SK-N-SH treated with all-trans-retinoic acid at 6 μM for 48 hours (cell line): ENCODE measurements around the gene MEOX1.

Source experiments
- ARNTL ChIP-seq: fragments of 450-650 bp; formaldehyde crosslinking; IDR thresholded peaks from 2 replicates; pipeline ENCODE4 v1.5.0; 2020; ENCODE audit warnings: low read depth, mild to moderate bottlenecking, moderate library complexity, borderline replicate concordance
- PPARA ChIP-seq: fragments of 250-450 bp; sonication (Bioruptor Pico); IDR thresholded peaks from 2 replicates; pipeline ENCODE4 v1.5.0; 2020; ENCODE audit warnings: mild to moderate bottlenecking, borderline replicate concordance
- RARB ChIP-seq: fragments of 250-450 bp; sonication (Bioruptor Pico); IDR thresholded peaks from 2 replicates; pipeline ENCODE4 v1.8.0; 2021; ENCODE audit warnings: mild to moderate bottlenecking, moderate library complexity
- TOX ChIP-seq: fragments of 250-450 bp; sonication (Bioruptor Pico); IDR thresholded peaks from 2 replicates; pipeline ENCODE4 v1.8.0; 2021; ENCODE audit warnings: mild to moderate bottlenecking, moderate library complexity, borderline replicate concordance
- ZFP3 ChIP-seq: fragments of 250-450 bp; sonication (Bioruptor Pico); IDR thresholded peaks from 2 replicates; pipeline ENCODE4 v1.5.0; 2020; ENCODE audit warnings: mild to moderate bottlenecking, moderate library complexity
- ZNF565 ChIP-seq: fragments of 450-650 bp; formaldehyde crosslinking; conservative IDR thresholded peaks from 2 replicates; pipeline ENCODE4 v1.5.0; 2020; ENCODE audit warnings: low read depth, mild to moderate bottlenecking, moderate library complexity
- ZNF8 ChIP-seq: fragments of 450-650 bp; formaldehyde crosslinking; IDR thresholded peaks from 2 replicates; pipeline ENCODE4 v1.5.0; 2020; ENCODE audit warnings: mild to moderate bottlenecking, moderate library complexity
- TF ChIP-seq, protein P1 (sequence below): fragments of 250-450 bp; sonication (Bioruptor Pico); IDR thresholded peaks from 2 replicates; pipeline ENCODE4 v1.8.0; 2020; ENCODE audit warnings: mild to moderate bottlenecking, moderate library complexity, borderline replicate concordance
- TF ChIP-seq, protein P2 (sequence below): fragments of 250-450 bp; sonication (Bioruptor Pico); IDR thresholded peaks from 2 replicates; pipeline ENCODE4 v1.5.1; 2020; ENCODE audit warnings: low read depth, mild to moderate bottlenecking, moderate library complexity

DNA sequence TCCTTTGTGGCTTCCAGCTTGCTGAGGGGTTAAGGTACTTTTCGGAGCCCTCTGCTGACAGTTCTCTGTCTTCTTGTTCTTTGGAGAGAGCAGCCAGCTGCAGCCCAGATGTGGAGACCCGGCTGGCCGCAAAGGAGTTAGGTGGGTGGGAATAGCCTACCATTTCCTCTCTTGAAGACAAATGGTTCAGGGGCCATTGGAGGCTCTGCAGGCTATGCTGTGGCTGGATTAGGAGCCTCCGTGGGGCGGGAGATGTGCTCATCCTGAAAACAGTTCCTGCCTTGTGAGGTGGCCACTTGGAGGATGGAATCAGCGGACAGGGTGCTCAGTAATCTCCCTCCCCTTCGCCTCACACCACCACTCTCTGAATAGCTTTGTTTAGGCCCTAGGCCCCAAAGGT is 30.3 kb downstream of the MEOX1 start:
- TF ChIP-seq, protein P1, sequence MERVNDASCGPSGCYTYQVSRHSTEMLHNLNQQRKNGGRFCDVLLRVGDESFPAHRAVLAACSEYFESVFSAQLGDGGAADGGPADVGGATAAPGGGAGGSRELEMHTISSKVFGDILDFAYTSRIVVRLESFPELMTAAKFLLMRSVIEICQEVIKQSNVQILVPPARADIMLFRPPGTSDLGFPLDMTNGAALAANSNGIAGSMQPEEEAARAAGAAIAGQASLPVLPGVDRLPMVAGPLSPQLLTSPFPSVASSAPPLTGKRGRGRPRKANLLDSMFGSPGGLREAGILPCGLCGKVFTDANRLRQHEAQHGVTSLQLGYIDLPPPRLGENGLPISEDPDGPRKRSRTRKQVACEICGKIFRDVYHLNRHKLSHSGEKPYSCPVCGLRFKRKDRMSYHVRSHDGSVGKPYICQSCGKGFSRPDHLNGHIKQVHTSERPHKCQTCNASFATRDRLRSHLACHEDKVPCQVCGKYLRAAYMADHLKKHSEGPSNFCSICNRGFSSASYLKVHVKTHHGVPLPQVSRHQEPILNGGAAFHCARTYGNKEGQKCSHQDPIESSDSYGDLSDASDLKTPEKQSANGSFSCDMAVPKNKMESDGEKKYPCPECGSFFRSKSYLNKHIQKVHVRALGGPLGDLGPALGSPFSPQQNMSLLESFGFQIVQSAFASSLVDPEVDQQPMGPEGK (CRISPR knock-in tag), result no peak
- no peak for TF ChIP-seq RARB (CRISPR knock-in tag)
- TF ChIP-seq ZNF565 (CRISPR knock-in tag), result no peak
- TF ChIP-seq ARNTL (CRISPR knock-in tag), result no peak
- TF ChIP-seq, protein P2, sequence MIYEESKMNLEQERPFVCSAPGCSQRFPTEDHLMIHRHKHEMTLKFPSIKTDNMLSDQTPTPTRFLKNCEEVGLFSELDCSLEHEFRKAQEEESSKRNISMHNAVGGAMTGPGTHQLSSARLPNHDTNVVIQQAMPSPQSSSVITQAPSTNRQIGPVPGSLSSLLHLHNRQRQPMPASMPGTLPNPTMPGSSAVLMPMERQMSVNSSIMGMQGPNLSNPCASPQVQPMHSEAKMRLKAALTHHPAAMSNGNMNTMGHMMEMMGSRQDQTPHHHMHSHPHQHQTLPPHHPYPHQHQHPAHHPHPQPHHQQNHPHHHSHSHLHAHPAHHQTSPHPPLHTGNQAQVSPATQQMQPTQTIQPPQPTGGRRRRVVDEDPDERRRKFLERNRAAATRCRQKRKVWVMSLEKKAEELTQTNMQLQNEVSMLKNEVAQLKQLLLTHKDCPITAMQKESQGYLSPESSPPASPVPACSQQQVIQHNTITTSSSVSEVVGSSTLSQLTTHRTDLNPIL, result no peak
- no peak for TF ChIP-seq PPARA (CRISPR knock-in tag)
- TF ChIP-seq TOX (CRISPR knock-in tag), result no peak
- no peak for TF ChIP-seq ZNF8 (CRISPR knock-in tag)
- TF ChIP-seq ZFP3 (CRISPR knock-in tag), result no peak
